ENCODE data around the gene TMEM62.
"Not testable (repeated sequence)": the region's sequence is repeated elsewhere in the genome, so short reads cannot be mapped to it uniquely, and the experiment has no call there.

Gene TMEM62

DNA sequence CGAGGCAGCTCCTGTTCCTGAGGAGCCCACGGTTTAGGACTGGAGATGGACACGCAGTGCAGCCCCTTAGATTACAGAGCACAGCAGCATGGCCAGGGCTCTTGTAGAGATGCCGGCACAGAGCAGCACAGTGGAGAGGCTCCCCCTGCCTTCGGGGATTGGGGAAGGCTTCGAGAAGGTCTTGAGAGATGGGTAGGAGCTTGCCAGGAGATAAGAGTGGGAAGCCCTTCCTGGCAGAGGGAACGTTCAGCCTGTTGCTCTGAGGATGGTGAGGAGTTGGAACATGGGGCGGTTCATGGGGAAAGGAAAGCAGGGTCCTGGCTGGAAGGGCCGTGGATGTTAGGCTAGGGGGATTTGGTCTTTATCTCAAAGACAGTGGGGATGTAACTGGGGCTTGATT, 77.4 kb downstream of the TMEM62 start:
- DNase-seq: no peak

- DNase-seq: no peak
Measured at GRCh38 chr15:43211224-43211735, 77.9 kb downstream of the TMEM62 start.

GRCh38 chr15:43212299-43212698, 78.9 kb downstream of the TMEM62 start:
- DNase-seq: no peak

DNA sequence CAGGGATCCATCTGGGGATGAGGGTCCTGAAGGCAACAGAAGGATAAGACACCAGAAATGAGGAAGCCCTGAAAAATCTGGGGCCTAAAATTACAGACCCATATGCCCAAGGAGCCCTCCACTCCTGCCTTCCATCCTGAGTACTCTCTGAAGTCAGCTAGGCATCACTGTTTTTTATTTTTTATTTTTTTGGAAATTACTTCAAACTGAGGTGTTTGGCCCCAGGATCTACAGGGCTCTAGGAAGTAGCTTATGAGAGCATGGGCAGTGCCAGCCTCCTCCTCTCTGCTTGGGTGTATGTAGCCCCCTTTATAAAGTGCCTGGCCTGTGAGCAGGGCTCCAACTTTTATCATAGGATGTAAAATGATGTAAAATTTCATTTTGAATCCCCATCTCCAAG, 79.6 kb downstream of the TMEM62 start:
- no peak for DNase-seq

DNA sequence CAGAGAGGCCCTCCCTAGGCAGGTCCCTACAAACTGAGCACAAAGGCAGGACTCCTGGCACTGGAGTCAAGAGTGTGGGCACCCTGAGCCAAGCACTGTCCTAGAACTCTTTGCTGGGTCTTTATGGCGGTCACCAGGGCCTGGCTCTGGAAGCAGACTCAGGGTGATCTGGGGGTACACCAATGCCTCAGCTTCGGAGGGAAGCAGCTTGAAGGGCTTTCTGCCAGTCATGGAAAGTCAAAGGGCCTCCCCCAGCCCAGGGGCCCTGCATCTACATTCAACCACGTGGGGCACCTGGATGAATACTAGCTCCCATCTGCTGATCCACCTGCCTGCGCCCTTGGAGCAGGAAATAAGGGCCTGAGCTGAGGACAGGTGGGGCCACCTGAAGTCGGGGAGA, 80.1 kb downstream of the TMEM62 start:
- no peak for DNase-seq

DNA sequence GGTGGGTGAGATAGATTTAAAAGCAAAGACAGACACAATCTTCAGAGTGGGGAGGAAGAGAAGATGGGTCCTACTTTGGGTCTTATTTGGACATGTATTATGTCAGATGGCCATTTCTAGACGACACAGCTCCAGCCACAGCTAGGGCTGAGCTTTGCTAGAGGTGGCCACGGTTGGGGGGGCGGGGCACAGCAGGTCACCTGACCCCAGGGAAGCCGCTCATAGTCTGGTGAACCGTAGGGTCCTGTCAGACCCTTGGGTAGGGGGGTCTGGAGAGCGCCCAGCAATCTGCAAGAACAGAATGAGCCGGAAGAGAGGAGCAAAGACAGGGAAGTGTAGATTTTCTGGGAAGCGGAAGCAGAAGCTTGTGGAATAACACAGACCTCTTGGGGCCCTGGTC, 80.8 kb downstream of the TMEM62 start:
- no peak for DNase-seq

DNA sequence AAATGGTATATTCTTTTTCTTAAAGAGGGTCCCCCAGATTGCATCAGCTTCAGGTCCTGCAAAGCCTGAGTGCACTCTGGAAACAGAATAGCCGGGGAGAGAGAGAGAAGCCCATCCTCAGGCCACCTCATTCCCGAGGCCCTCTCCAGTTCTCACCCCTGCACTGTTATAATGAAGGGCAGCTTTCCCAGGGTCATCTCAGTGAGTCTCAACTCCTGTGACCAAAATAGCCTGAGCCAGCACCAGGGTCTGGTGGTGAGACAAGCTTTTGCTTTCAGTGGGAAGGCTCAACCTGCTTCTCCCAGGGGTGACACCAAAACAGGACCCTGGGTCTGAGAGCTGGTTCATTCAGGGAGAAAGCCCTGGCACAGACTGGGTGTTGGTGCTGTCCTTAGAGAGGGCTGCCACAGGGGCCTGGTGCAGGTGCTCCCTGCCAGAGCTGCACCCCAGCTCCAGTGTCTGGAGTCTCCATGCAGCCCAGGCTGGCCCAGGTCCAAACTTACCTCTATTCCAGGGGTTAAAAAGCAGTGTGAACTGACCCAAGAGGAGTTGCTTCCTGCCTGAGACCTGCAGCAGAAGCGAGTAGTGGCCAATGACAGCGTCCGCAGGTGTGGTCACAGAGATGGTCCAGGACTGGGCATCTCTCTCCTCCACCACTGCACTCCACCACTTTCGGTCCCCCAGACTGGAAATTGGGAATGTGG, 81.4 kb downstream of the TMEM62 start:
- no peak for DNase-seq

DNA sequence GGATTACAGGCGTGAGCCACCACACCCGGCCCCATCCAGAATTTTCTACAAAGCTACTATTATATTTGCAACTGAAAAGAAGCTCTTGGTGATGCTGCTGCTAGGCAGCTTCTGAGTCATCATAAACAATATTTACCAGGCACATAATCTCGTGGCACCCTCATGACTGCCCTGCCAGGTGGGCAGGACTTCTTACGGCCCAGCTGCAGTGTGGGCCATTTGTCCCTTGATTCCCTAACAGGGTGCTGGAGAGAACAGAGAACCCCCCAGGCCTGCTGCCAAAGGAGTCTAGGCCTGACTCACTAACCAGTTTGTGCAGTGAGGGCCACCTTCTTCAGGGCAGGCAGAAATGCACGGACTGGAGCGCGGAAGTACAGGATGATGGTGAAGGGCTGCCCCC, 82.6 kb downstream of the TMEM62 start:
- no peak for DNase-seq

GRCh38 chr15:43218908-43219706, 85.7 kb downstream of the TMEM62 start:
- no peak for DNase-seq

- DNase-seq: no peak
Measured at GRCh38 chr15:43219929-43220928, 86.8 kb downstream of the TMEM62 start.

DNA sequence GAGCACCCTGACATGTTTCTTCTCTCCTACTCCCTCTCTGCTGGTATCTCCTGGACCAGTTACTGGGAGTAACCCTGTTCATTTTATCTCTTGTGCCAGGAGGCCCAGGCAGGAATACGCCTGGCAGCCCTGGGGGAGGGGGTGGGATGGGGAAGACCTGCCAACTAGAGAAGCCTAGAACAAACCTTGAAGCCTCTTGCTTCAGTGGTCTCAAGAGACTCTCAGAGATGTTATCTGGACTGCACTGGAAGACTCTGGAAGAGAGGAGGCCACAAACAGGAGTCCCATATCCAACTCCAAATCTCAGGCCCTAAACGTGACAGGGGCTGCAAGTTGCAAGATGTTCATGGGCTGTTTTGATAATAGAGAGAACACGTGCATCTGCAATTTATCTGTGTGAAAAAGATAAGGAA, 87.6 kb downstream of the TMEM62 start, which contains the start of gene EPB42:
TSS of gene EPB42 (minus strand) at position 28 of the 413 bp plus-strand sequence. CDS start 193 bp downstream, outside the sequence.
- DNase-seq: no peak

GRCh38 chr15:43221422-43221821, 88.0 kb downstream of the TMEM62 start:
- no peak for DNase-seq

DNA sequence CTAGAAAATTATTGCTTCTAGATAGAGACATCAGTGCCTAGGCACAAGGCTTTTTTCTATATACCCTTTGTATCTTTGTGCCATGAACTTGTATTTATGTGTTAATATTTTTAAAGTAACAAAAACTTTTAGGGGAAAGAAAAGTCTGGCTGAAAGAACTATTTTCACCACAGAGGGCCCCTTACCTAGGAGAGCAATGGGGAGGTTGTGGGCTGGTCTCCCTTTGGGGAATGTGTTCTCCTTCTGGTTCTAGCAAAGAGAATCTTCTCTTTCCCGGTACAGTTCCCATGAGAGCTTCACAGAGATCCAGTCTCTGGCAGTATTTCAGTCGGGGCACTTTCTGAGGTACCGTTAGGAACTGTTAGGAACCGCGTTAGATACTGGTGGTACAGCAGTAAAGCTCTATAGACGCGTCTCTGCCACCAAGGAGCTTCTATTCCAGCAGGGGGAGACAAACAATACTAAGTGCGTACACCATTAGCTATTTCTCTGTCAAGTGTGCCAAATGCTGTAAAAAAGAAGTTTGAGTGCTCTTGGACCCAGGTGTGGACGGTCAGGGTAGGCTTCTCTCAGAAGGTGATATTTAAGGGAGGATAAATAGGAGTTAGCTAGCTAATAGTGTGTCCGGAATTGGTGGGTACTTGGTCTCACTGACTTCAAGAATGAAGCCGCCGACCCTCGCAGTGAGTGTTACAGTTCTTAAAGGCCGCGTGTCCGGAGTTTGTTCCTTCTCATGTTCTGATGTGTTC, 92.0 kb downstream of the TMEM62 start:
- no peak for DNase-seq

DNA sequence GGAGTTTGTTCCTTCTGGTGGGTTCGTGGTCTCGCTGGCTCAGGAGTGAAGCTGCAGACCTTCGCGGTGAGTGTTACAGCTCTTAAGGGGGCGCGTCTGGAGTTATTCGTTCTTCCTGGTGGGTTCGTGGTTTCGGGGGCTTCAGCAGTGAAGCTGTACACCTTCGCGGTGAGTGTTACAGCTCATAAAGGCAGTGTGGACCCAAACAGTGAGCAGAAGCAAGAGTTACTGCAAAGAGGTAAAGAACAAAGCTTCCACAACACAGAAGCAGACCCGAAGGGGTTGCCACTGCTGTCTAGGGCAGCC, 92.5 kb downstream of the TMEM62 start:
- DNase-seq: not testable (repeated sequence)

DNA sequence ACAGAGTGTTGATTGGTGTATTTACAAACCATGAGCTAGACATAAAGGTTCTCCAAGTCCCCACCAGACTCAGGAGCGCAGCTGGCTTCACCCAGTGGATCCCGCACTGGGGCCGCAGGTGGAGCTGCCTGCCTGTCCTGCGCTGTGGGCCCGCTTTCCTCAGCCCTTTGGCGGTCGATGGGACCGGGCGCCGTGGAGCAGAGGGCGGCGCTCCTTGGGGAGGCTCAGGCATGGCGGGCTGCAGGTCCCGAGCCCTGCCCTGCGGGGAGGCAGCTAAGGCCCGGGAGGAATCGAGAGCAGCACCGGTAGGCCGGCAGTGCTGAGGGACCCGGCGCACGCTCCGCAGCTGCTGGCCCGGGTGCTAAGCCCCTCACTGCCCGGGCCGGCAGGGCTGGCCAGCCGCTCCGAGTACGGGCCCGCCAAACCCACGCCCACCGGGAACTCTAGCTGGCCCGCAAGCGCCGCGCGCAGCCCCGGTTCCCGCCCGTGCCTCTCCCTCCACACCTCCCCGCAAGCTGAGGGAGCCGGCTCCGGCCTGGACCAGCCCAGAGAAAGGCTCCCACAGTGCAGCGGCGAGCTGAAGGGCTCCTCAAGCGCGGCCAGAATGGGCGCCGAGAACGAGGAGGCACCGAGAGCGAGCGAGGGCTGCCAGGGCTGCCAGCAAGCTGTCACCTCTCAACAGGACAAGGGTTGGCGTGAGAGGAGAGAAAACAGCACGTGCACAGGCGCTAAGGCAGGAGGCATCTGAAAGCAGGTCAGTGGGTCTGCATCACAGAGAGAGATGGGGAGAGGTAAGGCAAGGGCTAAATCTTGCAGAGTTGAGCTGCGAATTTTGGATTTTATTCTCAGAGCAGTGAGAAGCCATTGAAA, 93.3 kb downstream of the TMEM62 start:
- DNase-seq: no peak

- DNase-seq: no peak
Measured at GRCh38 chr15:43229977-43230376, 96.6 kb downstream of the TMEM62 start.

GRCh38 chr15:43230640-43231115, 97.3 kb downstream of the TMEM62 start:
- no peak for DNase-seq

DNA sequence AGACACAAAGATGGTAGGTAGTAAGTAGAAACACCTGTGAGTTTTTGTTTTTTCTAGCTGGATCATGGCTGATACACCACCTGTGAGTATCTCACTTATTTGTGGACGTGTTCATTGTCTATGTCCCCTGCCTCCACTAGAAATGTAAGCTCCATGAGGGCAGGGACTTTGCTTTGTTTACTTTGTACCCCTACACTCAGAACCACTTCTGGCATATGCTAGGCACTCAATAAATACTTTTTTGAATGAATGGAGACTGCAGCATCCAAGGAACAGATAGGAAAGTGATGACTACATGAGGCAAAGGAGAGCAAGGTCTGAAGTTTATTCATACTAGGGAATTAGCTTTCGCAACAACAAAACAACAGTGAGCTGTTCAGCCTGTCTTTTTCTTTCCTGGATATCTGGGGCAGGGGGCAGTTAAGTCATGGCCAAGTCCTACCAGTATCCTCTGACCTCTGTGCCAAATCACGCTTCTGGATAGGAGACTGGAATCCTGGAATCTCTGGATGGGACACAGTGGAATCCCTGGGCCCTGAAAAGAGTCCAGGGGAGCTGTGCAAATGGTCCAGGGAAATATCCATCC, 99.0 kb downstream of the TMEM62 start:
- DNase-seq: no peak
